Muscle layer of duodenum (tissue), 2 donors: Measurements from ENCODE around the gene CPT2.
A peak's percentile ranks its signal among the peaks of the same experiment; 100 is the strongest.

ENCODE experiments used
- H3K27ac ChIP-seq: one replicate; pipeline ENCODE4 v1.7.0; 2013; ENCODE audit warnings: mild to moderate bottlenecking, low read length
- H3K27me3 ChIP-seq: one replicate; pipeline ENCODE4 v1.7.0; 2013; ENCODE audit warnings: low read depth, mild to moderate bottlenecking, control low read depth, low read length
- H3K36me3 ChIP-seq, 2 donors: one replicate each; pipeline ENCODE4 v1.7.0; 2013; ENCODE audit warnings: low read length in 2 of 2, control low read depth in 1 of 2, mild to moderate bottlenecking in 1 of 2; ENCODE audit not compliant: insufficient read depth in 2 of 2, control insufficient read depth in 1 of 2
- H3K4me1 ChIP-seq, 2 donors: one replicate each; pipeline ENCODE4 v1.7.0; 2013; ENCODE audit warnings: low read length in 2 of 2, mild to moderate bottlenecking in 2 of 2, control low read depth in 1 of 2, moderate library complexity in 1 of 2; ENCODE audit not compliant: insufficient read depth in 2 of 2, control insufficient read depth in 1 of 2
- H3K4me3 ChIP-seq, 2 donors: one replicate each; pipeline ENCODE4 v1.7.0; 2013; ENCODE audit warnings: low read length in 2 of 2, low read depth in 1 of 2, mild to moderate bottlenecking in 1 of 2
- H3K9me3 ChIP-seq, 2 donors: one replicate each; pipeline ENCODE4 v1.7.0; 2013; ENCODE audit warnings: low read length in 2 of 2, control low read depth in 1 of 2, mild to moderate bottlenecking in 1 of 2; ENCODE audit not compliant: control insufficient read depth in 1 of 2
- donor health status: healthy.

The CPT2 gene

DNA sequence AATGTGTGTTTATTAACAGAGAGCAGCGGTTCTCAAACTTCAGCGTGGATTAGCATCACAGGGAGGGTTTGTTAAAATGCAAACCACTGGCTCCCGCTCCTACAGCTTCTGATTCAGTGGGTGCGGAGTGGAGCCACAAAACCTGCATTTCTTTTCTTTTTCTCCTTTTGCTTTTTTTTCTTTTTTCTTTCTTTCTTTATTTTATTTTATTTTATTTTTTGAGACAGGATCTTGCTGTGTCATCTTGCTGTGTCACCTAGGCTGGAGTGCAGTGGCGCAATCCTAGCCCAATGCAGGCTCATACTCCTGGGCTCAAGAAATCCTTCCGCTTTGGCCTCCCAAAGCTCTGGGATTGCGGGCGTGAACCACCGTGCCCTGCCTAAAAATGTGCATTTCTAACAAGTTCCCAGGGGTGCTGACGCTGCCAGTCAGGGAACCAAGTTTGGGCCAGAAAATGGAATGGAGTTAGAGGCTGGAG, 33.3 kb upstream of the CPT2 start:
- H3K36me3 ChIP-seq, result no peaks in the 10 kb centered on the region
- no peaks in the 10 kb centered on the region for H3K4me1 ChIP-seq
- no peaks in the 10 kb centered on the region for H3K9me3 ChIP-seq
- no peak overlapping the region for H3K4me3 ChIP-seq
- no peaks in the 10 kb centered on the region for H3K27me3 ChIP-seq
- H3K27ac ChIP-seq, result no peak overlapping the region

DNA sequence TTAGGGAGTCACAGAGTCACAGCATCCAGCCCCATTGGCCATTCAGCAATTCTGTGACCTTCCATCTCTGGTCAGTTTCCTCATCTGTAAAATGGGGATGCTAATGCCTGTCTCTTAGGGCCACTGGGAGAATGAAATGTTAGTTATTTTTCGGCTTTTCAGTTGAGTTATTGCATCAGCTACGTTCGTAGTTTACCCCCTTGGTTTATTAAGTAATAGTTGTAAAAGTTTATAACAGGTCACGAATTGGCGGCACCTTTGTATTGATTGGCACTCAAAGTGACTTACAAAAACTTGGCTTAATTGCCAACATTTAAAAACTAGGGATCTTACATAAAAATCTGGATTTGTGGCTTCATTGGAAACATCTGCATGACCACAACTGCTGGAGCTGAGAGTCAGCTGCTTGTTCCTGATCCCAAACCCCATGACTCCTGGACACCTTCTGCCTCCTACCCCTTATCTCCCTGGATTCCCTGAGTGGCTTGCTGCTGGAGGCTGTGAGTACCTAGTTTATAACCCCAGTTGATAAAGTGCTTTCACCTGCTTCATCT, 31.1 kb upstream of the CPT2 start:
- Histone ChIP-seq H3K4me3 (no peak overlapping the region), H3K4me1 (no peaks in the 10 kb centered on the region), H3K27me3 (no peaks in the 10 kb centered on the region), H3K36me3 (no peaks in the 10 kb centered on the region), H3K27ac (no peak overlapping the region), H3K9me3 (no peaks in the 10 kb centered on the region)

DNA sequence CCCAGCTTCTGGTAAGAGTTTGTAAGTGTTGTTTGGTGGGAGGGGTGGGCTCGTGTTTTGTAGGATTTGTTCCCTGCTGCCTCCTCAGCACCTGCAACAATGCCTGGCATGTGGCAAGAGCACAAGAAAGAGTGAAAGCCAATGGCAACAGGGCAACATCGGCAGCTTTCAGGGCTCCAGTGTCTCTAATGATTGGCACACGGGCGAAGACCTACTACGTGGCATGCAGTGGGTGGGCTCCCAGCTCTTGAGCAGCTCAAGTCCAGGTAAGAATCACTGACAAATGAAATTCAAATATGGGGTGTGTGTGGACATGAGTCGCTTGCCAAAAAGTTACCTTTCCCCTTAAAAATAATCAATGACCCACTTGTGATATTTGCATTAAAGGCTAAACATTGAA, 30.3 kb upstream of the CPT2 start:
- no peaks in the 10 kb centered on the region for H3K27me3 ChIP-seq
- no peaks in the 10 kb centered on the region for H3K9me3 ChIP-seq
- no peak overlapping the region for H3K4me3 ChIP-seq
- H3K36me3 ChIP-seq, result no peaks in the 10 kb centered on the region
- H3K27ac ChIP-seq, result no peak overlapping the region
- H3K4me1 ChIP-seq, result no peaks in the 10 kb centered on the region

DNA sequence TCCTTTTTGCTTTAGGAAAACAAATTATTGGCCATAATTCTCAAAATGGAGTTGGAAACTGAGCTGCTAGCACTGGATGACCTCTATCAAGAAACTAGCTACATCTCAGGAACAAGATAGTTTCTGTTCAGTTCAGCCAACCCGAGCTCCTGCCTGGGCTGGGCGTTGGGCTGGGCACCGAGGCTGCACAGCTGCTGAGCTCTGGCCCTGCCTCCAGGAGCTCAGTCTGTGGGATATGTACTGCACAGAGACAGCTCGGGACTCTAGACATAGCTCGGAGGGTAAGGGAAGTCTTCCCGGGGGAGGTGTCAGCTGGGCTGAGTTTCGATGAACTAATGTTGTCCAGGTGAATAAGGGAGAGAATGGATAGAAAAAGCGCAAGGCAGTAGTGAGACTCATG, 29.7 kb upstream of the CPT2 start:
- Histone ChIP-seq H3K27ac (no peak overlapping the region), H3K36me3 (no peaks in the 10 kb centered on the region), H3K9me3 (no peaks in the 10 kb centered on the region), H3K4me3 (no peak overlapping the region), H3K4me1 (peaks cover 0 to under 1% of the 10 kb centered on the region in 2 donors), H3K27me3 (no peaks in the 10 kb centered on the region)

DNA sequence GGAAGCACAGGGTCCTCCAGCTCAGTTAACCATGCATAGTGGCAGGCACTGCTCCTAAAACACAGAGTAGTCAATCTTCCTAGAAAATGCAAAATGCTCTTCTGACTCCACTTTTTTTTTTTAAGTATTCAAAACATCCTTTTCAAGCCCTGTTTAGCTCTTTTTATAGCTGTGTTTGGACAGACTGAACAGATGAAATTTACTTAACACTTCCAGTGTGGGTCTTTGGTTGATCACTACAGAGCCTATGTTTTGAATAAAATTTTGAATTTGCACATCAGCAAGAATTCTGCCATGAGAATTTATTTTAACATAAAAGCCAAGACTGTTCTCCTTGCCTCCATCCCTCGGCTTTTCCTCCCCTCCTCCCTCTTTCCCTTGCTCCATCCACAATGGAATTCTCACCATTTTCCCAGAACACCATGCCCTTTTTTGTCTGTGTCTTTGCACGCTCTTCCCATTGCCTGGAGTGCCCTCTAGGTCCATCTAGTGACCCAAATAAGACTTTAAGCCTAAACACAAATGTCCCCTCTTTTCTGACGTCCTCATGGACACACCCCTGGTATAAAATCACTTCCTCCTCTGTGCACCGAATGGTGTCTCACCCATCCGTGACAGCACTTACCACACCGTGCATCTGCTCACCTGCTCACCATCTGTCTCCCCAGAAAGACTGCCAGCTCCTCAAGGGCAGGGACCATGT, 24.0 kb upstream of the CPT2 start:
- Histone ChIP-seq H3K4me3 (no peak overlapping the region), H3K27ac (no peak overlapping the region), H3K9me3 (no peaks in the 10 kb centered on the region), H3K4me1 (peaks cover 5 to 22% of the 10 kb centered on the region in 2 donors), H3K36me3 (no peaks in the 10 kb centered on the region), H3K27me3 (no peaks in the 10 kb centered on the region)

DNA sequence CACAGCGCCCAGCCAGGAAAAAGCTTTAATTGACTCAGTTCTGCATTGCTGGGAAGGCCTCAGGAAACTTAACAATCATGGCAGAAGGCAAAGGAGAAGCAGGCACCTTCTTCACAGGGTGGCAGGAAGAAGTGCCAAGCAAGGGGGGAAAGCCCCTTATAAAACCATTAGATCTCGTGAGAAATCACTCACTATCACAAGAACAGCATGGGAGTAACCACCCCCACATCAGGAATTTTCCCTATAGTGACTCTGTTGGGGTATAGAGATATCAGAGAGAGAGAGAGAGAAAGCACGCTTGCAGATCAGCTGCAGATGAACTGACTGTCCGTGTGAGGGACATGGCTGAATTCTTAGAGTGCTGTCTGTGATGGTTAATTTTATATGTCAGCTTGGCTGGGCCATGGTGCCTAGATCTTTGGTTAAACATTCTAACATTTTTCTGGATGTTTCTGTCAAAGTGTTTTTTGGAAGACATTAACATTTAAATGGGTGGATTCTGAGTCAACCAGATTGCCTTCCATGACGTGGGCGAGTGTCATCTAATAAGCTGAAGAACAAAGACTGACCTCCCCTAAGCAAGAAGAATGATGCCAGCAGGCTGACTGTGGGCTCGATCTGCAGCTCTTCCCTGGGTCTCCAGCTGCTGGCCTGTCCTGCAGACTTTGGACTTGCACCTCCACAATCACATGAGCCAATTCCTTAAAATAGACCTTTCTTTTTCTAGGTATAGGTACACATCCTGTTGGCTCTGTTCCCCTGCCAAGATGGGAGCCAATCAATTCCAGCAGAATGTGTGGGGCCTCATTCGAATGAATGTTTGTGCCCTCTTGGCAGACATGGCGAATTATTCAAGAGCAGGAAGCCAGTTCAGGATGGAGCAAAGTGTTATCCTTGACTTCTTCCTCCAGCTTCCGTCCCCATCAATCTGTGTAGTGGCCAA, 21.4 kb upstream of the CPT2 start:
- Histone ChIP-seq H3K27me3 (no peaks in the 10 kb centered on the region), H3K27ac (no peak overlapping the region), H3K9me3 (no peaks in the 10 kb centered on the region), H3K4me3 (no peak overlapping the region), H3K36me3 (no peaks in the 10 kb centered on the region), H3K4me1 (peaks cover 5 to 22% of the 10 kb centered on the region in 2 donors)

DNA sequence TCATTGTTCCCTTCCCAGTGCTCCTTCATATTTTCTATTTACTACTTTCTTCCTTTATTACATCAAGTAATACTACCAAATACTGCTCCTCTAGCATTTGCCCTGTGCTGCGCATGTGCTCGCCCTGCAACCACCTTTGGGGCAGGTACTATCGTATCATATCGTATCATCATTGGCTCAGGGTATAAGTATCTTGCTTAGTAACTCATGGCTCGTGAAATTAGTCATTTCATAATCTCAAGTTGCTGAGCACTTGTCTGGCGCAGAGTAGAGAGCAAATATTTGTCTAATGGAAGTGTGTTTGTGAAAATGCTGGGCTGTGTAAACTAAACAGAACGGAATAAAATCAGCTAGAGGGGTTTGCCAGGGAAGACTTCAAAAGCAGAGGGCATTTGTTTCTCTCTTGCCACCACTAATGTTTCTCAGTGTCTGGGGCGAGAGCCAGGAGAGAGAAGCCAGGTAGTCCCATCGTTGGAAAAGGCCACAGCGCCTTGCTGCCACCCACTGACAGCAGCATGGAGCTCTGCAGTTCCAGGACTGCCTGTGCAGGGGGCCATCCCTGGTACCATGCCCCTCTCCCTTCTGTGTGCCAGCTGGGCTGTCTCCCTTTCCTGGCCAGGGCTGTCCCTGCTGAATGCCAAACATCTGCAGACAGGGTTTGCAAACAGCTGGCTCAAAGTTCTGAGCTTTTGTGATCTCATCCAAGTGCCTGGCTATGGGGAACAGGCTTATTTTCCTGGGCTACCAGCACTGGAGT, 20.0 kb upstream of the CPT2 start:
- Histone ChIP-seq H3K4me3 (peak overlapping the region in 1 of 2 donors; percentile 16), H3K9me3 (no peaks in the 10 kb centered on the region), H3K36me3 (no peaks in the 10 kb centered on the region), H3K4me1 (peaks cover 5 to 22% of the 10 kb centered on the region in 2 donors), H3K27me3 (no peaks in the 10 kb centered on the region), H3K27ac (no peak overlapping the region)

DNA sequence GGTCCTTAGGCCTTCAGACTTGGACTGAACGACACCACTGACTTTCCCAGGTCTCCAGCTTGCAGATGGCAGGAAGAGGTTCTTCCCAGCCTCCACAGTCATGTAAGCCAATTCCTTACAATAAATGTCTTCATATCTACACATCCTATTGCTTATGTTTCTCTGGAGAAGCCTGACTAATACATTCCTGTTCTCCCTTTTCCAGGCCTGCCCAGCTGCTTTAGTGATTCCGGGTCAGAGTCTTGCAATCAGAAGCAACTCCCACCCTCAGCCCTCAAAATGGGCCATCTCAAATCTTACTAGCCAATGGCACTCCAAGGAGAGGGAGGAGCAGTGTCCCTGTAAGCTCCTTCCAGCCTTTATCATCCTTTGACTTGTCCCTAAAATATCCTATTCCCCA, 16.4 kb upstream of the CPT2 start:
- Histone ChIP-seq H3K4me3 (no peak overlapping the region), H3K27me3 (no peaks in the 10 kb centered on the region), H3K27ac (no peak overlapping the region), H3K9me3 (no peaks in the 10 kb centered on the region), H3K4me1 (peaks cover 9 to 24% of the 10 kb centered on the region in 2 donors), H3K36me3 (no peaks in the 10 kb centered on the region)

DNA sequence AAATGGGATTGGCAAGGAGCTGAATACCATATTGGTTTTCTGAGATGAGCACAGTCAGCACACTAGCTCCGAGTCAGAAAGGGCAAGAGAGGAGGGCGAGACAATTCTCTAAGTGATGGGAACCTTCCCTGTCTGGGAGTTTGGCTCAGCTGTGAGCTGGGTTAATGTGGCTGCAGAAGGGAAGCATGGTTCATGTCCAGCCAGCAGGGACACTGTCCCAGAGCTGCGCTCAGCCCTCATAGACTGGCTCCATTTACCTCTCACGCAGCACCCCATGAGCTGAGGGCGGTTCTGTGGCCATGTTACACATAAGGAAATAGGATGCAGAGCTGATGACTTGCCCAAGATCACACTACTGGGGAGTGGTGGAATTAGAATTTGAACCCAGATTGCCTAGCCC, 15.7 kb upstream of the CPT2 start:
- Histone ChIP-seq H3K27me3 (no peaks in the 10 kb centered on the region), H3K4me1 (peaks cover 6 to 22% of the 10 kb centered on the region in 2 donors), H3K36me3 (no peaks in the 10 kb centered on the region), H3K27ac (no peak overlapping the region), H3K4me3 (no peak overlapping the region), H3K9me3 (no peaks in the 10 kb centered on the region)

DNA sequence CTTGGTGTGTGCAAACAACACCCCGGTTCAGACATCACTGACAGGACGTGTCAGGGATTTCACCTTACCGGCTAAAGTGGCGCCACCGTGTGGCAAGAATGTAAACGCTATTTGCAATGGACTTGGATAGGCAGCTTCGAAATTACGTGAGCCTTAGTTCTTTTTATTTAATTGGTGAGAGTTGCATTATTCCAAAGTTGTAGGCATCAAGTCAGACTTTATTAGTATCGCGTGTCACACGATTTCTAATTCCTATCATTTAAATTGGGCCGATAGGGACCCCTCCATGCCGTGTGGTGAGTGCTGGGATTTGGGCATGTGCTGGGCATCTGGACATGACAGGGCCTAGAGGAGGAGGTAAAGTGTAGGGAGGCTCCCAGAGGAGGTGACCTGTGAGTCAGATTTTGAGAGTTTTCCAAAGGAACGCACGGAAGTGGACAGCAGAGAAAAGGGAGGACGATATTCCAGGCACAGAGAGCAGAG, 14.5 kb upstream of the CPT2 start:
- Histone ChIP-seq H3K36me3 (no peaks in the 10 kb centered on the region), H3K4me1 (peaks cover 5 to 10% of the 10 kb centered on the region in 2 donors), H3K9me3 (no peaks in the 10 kb centered on the region), H3K4me3 (no peak overlapping the region), H3K27me3 (no peaks in the 10 kb centered on the region), H3K27ac (no peak overlapping the region)

DNA sequence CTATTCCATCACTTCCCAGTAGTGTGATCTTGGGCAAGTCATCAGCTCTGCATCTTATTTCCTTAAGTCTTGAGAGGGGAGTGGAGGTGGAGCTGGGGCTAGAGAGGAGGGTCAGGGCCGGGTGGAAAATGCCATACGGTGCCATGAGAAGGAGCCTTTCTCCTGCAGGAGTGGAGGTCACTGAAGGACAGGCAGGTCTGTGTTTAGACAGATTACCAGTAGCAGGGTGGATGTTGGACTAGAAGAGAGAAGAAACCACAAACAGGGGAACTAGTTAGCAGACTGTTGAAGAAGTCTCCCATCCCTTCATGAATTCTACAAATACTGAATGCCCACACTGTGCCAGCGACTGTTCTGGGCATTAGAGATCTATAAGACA, 13.9 kb upstream of the CPT2 start:
- Histone ChIP-seq H3K4me3 (no peak overlapping the region), H3K27me3 (no peaks in the 10 kb centered on the region), H3K4me1 (peaks cover 5 to 7% of the 10 kb centered on the region in 2 donors), H3K36me3 (no peaks in the 10 kb centered on the region), H3K9me3 (no peaks in the 10 kb centered on the region), H3K27ac (peak overlapping the region; percentile 32)
